ENCODE measurements around the gene ZNF175.
"Not testable (repeated sequence)": the region's sequence is repeated elsewhere in the genome, so short reads cannot be mapped to it uniquely, and the experiment has no call there.

The ZNF175 gene

DNA sequence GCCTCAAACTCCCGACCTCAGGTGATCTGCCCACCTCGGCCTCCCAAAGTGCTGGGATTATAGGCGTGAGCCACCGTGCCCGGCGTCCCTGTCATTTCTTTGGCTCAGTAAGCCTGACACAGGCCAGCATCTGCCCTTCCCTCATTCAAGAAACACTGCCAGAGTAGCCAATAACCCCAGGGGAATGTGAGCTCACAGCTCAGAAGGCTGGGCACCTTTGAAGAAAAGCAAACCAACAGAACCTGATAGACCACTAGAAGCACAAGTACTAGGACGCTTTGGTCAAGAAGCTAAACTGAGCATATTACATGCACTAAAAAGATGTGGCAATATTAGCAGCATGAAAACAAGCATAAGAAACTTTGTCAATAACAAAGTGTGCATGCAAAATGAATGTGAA is 44.9 kb downstream of the ZNF175 start:
- no peaks in the 10 kb centered on the region for H3K36me3 ChIP-seq (ENCODE audit: insufficient read depth, insufficient read length, low read length)
- H3K9ac ChIP-seq (ENCODE audit: insufficient read length, low read depth), result no peak overlapping the region
- no peak for DNase-seq (ENCODE audit: low read depth, low spot score)
- peaks cover 21% of the 10 kb centered on the region for H3K27me3 ChIP-seq (ENCODE audit: insufficient read depth, insufficient read length)
- H3K9me3 ChIP-seq (ENCODE audit: insufficient read depth, low read length), result no peaks in the 10 kb centered on the region
- H3K4me1 ChIP-seq (ENCODE audit: insufficient read depth, insufficient read length), result no peaks in the 10 kb centered on the region
- TF ChIP-seq ZNF274 (IDR thresholded peaks at IDR 0.05; ENCODE audit: low read depth, low read length) (no peak), YY1 (IDR thresholded peaks at IDR 0.05; ENCODE audit: insufficient read depth, insufficient read length) (no peak), SUZ12 (IDR thresholded peaks at IDR 0.05; ENCODE audit: extremely low read depth, insufficient read depth, insufficient read length) (no peak)
- no peak overlapping the region for H3K4me3 ChIP-seq (ENCODE audit: insufficient read length, low read depth)

DNA sequence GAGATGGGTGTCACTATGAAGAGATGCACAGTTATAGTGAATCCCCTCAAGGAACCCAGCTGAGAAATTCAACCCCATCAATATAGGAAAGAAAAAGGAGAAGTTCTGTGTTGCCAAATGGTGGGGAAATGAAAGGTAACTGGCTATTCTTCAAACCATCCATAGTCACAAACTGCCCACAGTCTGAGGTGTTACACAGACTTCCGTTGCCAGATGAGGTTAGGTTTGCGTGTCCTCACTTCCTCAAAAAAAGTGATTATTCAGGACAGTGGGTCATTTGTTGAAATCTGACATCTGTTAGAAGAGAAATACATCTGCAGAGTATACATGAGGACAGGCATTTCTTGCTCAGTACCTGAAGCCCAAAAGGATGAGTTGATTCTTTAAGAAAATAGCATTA is 50.1 kb downstream of the ZNF175 start:
- no peak for TF ChIP-seq SUZ12 (IDR thresholded peaks at IDR 0.05; ENCODE audit: extremely low read depth, insufficient read depth, insufficient read length)
- no peak for TF ChIP-seq YY1 (IDR thresholded peaks at IDR 0.05; ENCODE audit: insufficient read depth, insufficient read length)
- TF ChIP-seq ZNF274 (IDR thresholded peaks at IDR 0.05; ENCODE audit: low read depth, low read length), result no peak
- no peaks in the 10 kb centered on the region for H3K27me3 ChIP-seq (ENCODE audit: insufficient read depth, insufficient read length)
- DNase-seq (ENCODE audit: low read depth, low spot score), result no peak
- H3K9me3 ChIP-seq (ENCODE audit: insufficient read depth, low read length), result no peaks in the 10 kb centered on the region
- H3K4me3 ChIP-seq (ENCODE audit: insufficient read length, low read depth), result no peak overlapping the region
- no peaks in the 10 kb centered on the region for H3K36me3 ChIP-seq (ENCODE audit: insufficient read depth, insufficient read length, low read length)
- H3K9ac ChIP-seq (ENCODE audit: insufficient read length, low read depth), result no peak overlapping the region
- no peaks in the 10 kb centered on the region for H3K4me1 ChIP-seq (ENCODE audit: insufficient read depth, insufficient read length)

DNA sequence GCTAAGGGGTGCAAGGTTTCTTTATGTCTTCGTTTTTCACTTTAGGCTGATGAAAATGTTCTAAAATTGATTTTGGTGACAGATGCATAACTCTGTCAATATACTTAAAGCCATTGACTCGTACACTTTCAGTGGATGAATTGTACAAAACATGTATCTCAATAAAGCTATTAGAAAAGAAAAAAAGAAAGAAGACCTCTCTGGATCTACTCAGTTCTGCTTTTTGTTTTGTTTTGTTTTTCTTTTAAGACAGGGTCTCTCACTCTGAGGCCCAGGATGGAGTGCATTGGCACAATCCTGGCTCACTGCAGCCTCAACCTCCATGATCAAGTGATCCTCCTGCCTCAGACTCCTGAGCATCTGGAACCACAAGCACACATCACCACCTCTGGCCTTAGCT is 55.6 kb downstream of the ZNF175 start:
- no peaks in the 10 kb centered on the region for H3K9me3 ChIP-seq (ENCODE audit: insufficient read depth, low read length)

DNA sequence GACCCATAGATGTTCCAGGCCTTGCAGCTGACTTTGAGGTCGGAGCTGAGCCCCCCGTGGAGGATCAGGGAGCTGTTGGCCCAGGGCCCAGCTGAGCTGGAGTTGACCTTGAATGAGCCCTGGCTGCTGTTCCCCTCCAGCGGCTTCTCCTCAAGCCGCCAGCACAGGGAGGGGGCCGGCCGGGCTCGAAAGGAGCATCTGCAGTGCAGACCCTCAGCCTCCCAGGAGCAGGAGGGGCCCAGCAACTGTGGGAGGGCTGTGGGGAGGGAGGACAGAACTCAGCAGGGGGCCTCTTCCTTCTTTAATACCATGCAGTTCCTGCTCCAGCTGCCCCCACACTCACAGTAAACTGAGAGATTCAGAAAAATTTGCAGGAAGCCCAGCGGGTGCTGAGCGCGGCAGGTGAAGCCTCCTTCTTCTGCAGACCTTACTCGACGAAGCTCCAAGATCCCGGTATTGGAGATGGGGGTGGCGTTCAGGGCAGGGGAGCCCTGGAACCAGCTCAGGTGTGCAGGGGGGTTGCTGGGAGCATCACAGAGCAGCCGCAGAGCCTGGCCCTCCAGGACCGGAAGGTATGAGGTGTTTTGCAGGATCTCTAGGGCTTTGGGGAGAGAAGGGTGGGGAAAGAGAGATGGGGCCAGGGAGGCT is 56.5 kb downstream of the ZNF175 start:
- H3K4me3 ChIP-seq (ENCODE audit: insufficient read length, low read depth), result no peak overlapping the region
- no peaks in the 10 kb centered on the region for H3K36me3 ChIP-seq (ENCODE audit: insufficient read depth, insufficient read length, low read length)
- H3K27me3 ChIP-seq (ENCODE audit: insufficient read depth, insufficient read length), result no peaks in the 10 kb centered on the region
- no peak for TF ChIP-seq SUZ12 (IDR thresholded peaks at IDR 0.05; ENCODE audit: extremely low read depth, insufficient read depth, insufficient read length)
- TF ChIP-seq ZNF274 (IDR thresholded peaks at IDR 0.05; ENCODE audit: low read depth, low read length), result no peak
- TF ChIP-seq YY1 (IDR thresholded peaks at IDR 0.05; ENCODE audit: insufficient read depth, insufficient read length), result no peak
- H3K9me3 ChIP-seq (ENCODE audit: insufficient read depth, low read length), result no peaks in the 10 kb centered on the region
- H3K4me1 ChIP-seq (ENCODE audit: insufficient read depth, insufficient read length), result no peaks in the 10 kb centered on the region
- no peak for DNase-seq (ENCODE audit: low read depth, low spot score)
- H3K9ac ChIP-seq (ENCODE audit: insufficient read length, low read depth), result no peak overlapping the region

More for the DNA sequence above, 55.6 kb downstream of the ZNF175 start:
- H3K4me3 ChIP-seq (ENCODE audit: insufficient read length, low read depth), result no peak overlapping the region
- no peaks in the 10 kb centered on the region for H3K36me3 ChIP-seq (ENCODE audit: insufficient read depth, insufficient read length, low read length)
- no peaks in the 10 kb centered on the region for H3K27me3 ChIP-seq (ENCODE audit: insufficient read depth, insufficient read length)
- TF ChIP-seq YY1 (IDR thresholded peaks at IDR 0.05; ENCODE audit: insufficient read depth, insufficient read length), result no peak
- no peak for TF ChIP-seq ZNF274 (IDR thresholded peaks at IDR 0.05; ENCODE audit: low read depth, low read length)
- no peak for TF ChIP-seq SUZ12 (IDR thresholded peaks at IDR 0.05; ENCODE audit: extremely low read depth, insufficient read depth, insufficient read length)
- H3K4me1 ChIP-seq (ENCODE audit: insufficient read depth, insufficient read length), result no peaks in the 10 kb centered on the region
- no peak overlapping the region for H3K9ac ChIP-seq (ENCODE audit: insufficient read length, low read depth)
- no peak for DNase-seq (ENCODE audit: low read depth, low spot score)

DNA sequence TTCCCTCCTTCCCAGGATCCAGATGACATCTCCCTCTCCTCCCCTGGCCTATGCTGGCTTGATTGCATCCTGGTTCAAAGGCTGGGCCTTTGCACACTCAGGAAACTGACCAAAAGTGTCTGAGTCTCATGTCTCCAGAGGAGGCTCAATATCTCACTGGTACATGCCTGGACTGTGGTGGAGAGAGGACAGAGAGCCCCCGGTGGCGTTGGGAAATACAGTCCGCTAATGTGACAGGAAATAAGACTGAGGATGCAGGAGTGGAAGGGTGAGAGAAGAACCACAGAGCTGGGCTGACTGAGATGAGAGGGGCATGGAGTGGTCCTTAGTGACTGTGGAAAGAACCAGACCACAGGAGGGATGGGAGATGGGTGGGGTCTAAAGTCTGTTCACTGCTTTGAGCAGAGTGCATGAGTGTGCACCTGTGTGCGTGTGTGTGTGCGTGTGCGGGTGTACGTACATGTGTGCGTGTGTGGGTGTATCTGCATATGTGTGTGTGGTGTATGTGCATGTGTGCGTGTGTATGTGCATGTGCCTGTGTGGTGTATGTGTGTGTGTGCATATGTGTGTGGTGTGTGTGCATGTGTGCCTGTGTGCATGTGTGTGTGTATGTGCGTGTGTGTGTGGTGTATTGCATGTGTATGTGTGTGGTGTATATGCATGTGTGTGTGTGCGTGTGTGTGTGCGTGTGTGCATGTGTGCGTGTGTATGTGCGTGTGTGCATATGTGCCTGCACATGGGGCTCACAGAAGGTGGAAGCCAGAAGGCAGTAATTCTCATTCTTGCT is 57.3 kb downstream of the ZNF175 start:
- Histone ChIP-seq H3K36me3 (ENCODE audit: insufficient read depth, insufficient read length, low read length) (no peaks in the 10 kb centered on the region), H3K4me1 (ENCODE audit: insufficient read depth, insufficient read length) (no peaks in the 10 kb centered on the region), H3K4me3 (ENCODE audit: insufficient read length, low read depth) (no peak overlapping the region), H3K9ac (ENCODE audit: insufficient read length, low read depth) (no peak overlapping the region), H3K27me3 (ENCODE audit: insufficient read depth, insufficient read length) (no peaks in the 10 kb centered on the region), H3K9me3 (ENCODE audit: insufficient read depth, low read length) (no peaks in the 10 kb centered on the region)
- no peak for DNase-seq (ENCODE audit: low read depth, low spot score)
- TF ChIP-seq SUZ12 (IDR thresholded peaks at IDR 0.05; ENCODE audit: extremely low read depth, insufficient read depth, insufficient read length) (no peak), YY1 (IDR thresholded peaks at IDR 0.05; ENCODE audit: insufficient read depth, insufficient read length) (no peak), ZNF274 (IDR thresholded peaks at IDR 0.05; ENCODE audit: low read depth, low read length) (no peak)

DNA sequence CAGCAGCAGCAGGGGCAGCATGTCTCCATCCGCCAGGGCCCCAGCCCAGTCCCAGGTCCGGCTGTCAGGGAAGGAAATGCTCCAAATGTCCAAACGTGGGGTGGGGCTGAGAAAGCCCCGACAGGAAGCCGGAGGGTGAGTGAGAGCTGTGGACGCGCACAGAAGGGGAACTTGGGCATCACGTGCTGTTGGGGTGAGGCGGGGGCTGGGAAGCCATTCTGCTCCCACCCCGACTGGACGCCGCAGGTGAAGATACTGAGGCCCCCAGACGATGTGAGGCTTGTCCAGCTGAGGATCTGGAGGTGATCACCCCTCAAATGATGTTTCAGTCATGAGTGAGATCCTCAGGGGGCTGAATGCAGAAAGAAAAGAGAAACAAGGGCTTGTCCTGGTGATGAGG is 59.2 kb downstream of the ZNF175 start, which contains the start of gene SIGLEC5:
Gene SIGLEC5 (minus strand): TSS at position 87 of the 400 bp plus-strand sequence. CDS start 66 bp downstream, at position 21.
- H3K36me3 ChIP-seq (ENCODE audit: insufficient read depth, insufficient read length, low read length); H3K27me3 ChIP-seq (ENCODE audit: insufficient read depth, insufficient read length); H3K9me3 ChIP-seq (ENCODE audit: insufficient read depth, low read length); DNase-seq (ENCODE audit: low read depth, low spot score); H3K9ac ChIP-seq (ENCODE audit: insufficient read length, low read depth); H3K4me3 ChIP-seq (ENCODE audit: insufficient read length, low read depth); H3K4me1 ChIP-seq (ENCODE audit: insufficient read depth, insufficient read length): not testable (repeated sequence)

DNA sequence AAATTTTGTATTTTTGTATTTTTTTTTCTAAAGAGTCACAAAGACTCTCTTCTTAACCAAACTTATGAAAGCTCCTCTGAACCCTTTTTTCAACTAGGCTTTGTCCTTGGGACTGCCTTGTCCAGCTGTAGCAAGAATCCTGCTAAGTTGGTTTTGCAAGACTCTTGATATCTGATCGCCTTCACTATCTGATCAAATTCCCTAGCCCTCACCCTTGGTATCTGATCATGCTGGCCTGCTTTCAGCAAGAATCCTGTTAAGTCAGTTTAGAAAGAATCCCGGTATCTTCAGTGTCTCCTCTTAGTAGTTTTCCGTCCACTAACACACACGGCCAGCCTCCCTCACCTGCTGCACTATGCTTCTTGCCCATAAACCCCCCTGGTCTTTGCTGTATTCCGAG is 61.0 kb downstream of the ZNF175 start:
- H3K4me3 ChIP-seq (ENCODE audit: insufficient read length, low read depth), result no peak overlapping the region
- TF ChIP-seq YY1 (IDR thresholded peaks at IDR 0.05; ENCODE audit: insufficient read depth, insufficient read length), result no peak
- no peak for TF ChIP-seq ZNF274 (IDR thresholded peaks at IDR 0.05; ENCODE audit: low read depth, low read length)
- TF ChIP-seq SUZ12 (IDR thresholded peaks at IDR 0.05; ENCODE audit: extremely low read depth, insufficient read depth, insufficient read length), result no peak
- H3K4me1 ChIP-seq (ENCODE audit: insufficient read depth, insufficient read length), result no peaks in the 10 kb centered on the region
- peaks cover 11% of the 10 kb centered on the region for H3K9me3 ChIP-seq (ENCODE audit: insufficient read depth, low read length)
- no peaks in the 10 kb centered on the region for H3K36me3 ChIP-seq (ENCODE audit: insufficient read depth, insufficient read length, low read length)
- H3K9ac ChIP-seq (ENCODE audit: insufficient read length, low read depth), result no peak overlapping the region
- no peaks in the 10 kb centered on the region for H3K27me3 ChIP-seq (ENCODE audit: insufficient read depth, insufficient read length)
- DNase-seq (ENCODE audit: low read depth, low spot score), result no peak

Measured in NT2/D1 (cell line).